Fibroblast of lung (primary cell): ENCODE results near the gene CMIP. TPM values are rescaled to one million over a fixed set of nuclear protein-coding genes. Genes with fewer than 3 reads are reported as not detected.

Source experiments
- DNase-seq, 2 donors: peaks; one replicate each; pipeline versions ENCODE4 v3.0.0 to v3.0.0-alpha.2; 2010; ENCODE audit warnings: low read depth in 2 of 2
- H2AFZ ChIP-seq: 2 replicates; pipeline ENCODE4 v1.5.1; 2012; ENCODE audit warnings: low read length, control low read depth, inconsistent platforms
- H3K27ac ChIP-seq: 2 replicates; pipeline ENCODE4 v1.5.1; 2011; ENCODE audit warnings: low read length, control low read depth; ENCODE audit not compliant: insufficient read depth
- H3K27me3 ChIP-seq: 2 replicates; pipeline ENCODE4 v1.5.1; 2011; ENCODE audit warnings: mild to moderate bottlenecking, low read length; ENCODE audit not compliant: control insufficient read depth, insufficient read depth
- H3K36me3 ChIP-seq: 2 replicates; pipeline ENCODE4 v1.5.1; 2011; ENCODE audit warnings: low read length; ENCODE audit not compliant: control insufficient read depth, insufficient read depth
- H3K4me1 ChIP-seq: 2 replicates; pipeline ENCODE4 v1.5.1; 2011; ENCODE audit warnings: low read length; ENCODE audit not compliant: control insufficient read depth, insufficient read depth; ENCODE audit errors: extremely low read depth
- H3K4me2 ChIP-seq: 2 replicates; pipeline ENCODE4 v1.5.1; 2011; ENCODE audit warnings: low read length, control low read depth; ENCODE audit not compliant: insufficient read depth; ENCODE audit errors: extremely low read depth
- H3K4me3 ChIP-seq, 4 experiments: fragments of 200-600 bp in 1 of 4; sonication (generic) in 1 of 4; replicated peaks in 1 of 4; 2 replicates each; pipeline ENCODE4 v1.5.1; 2011 to 2016; ENCODE audit warnings: low read length in 4 of 4, low read depth in 3 of 4, mild to moderate bottlenecking in 3 of 4, control low read depth in 2 of 4, inconsistent platforms in 1 of 4, mixed read lengths in 1 of 4; ENCODE audit not compliant: insufficient read depth in 1 of 4; ENCODE audit errors: control extremely low read depth in 1 of 4
- H3K79me2 ChIP-seq: 2 replicates; pipeline ENCODE4 v1.5.1; 2012; ENCODE audit warnings: mild to moderate bottlenecking, low read length, inconsistent platforms; ENCODE audit not compliant: control insufficient read depth, insufficient read depth
- H3K9ac ChIP-seq: 2 replicates; pipeline ENCODE4 v1.5.1; 2011; ENCODE audit warnings: mild to moderate bottlenecking, low read length, control low read depth; ENCODE audit not compliant: insufficient read depth
- H3K9me3 ChIP-seq: 2 replicates; pipeline ENCODE4 v1.5.1; 2012; ENCODE audit warnings: low read depth, low read length; ENCODE audit not compliant: control insufficient read depth, insufficient read depth
- H4K20me1 ChIP-seq: 2 replicates; pipeline ENCODE4 v1.5.1; 2011; ENCODE audit warnings: low read length; ENCODE audit not compliant: control insufficient read depth, insufficient read depth; ENCODE audit errors: extremely low read depth
- EZH2 ChIP-seq: IDR thresholded peaks from 2 replicates; pipeline ENCODE4 v1.5.1; 2012; ENCODE audit warnings: low read length, control low read depth, mild to moderate bottlenecking; ENCODE audit errors: missing control alignments
- polyA plus RNA-seq, 2 donors: library from polyadenylated mRNA; depleted of rRNA in 1 of 2; stranded (reverse) in 1 of 2; unstranded in 1 of 2; fragments of >200 nt; gene quantifications; 2 replicates each; pipeline ENCODE4 v1.2.1, GENCODE V29; 2011 to 2012; ENCODE audit warnings: missing spikeins in 1 of 2
- total RNA-seq: library from RNA; depleted of rRNA; stranded (reverse); fragments of >200 nt; gene quantifications from 2 replicates; pipeline ENCODE4 v1.2.1, GENCODE V29; 2014
- TF ChIP-seq, protein P1 (sequence below), 2 donors: IDR thresholded peaks in 1 of 2; conservative IDR thresholded peaks in 1 of 2; 1 replicate in 1 of 2; 2 replicates in 1 of 2; pipeline ENCODE4 v1.5.1; 2011 to 2012; ENCODE audit warnings: low read length in 2 of 2, control low read depth in 1 of 2, inconsistent platforms in 1 of 2, low read depth in 1 of 2, mild to moderate bottlenecking in 1 of 2

CMIP gene
- total and polyA plus RNA-seq, 2 donors (not counting 1 experiment from before 2014, with no cell fraction given): 1.9 to 5.1 TPM

DNA sequence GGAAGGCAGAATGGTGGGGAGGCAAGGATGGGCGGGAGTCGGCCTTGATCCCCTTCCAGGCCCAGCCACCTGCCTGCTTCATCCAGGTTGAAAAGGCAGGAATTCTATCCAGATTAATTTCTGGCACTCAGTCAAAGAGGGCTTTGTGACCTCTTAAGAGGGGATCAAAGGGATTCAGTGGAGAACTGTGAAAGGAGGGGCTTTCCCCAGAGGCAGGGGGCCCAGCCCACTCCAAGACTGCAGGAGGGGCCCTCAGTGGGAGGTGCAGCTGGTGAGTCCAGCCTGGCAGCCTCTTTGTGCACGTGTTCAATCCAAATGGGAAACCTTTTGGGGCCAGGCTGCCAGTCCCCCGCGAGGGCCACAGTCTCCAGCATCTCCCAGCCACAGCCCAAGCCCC lies 186.0 kb downstream of the CMIP start:
- Histone ChIP-seq H3K4me3 (no peak overlapping the region), H3K4me1 (peaks cover 4% of the 10 kb centered on the region), H3K9me3 (no peaks in the 10 kb centered on the region), H3K4me2 (no peak overlapping the region), H2AFZ (no peak overlapping the region), H3K9ac (no peak overlapping the region), H3K27me3 (no peaks in the 10 kb centered on the region), H4K20me1 (no peaks in the 10 kb centered on the region), H3K27ac (no peak overlapping the region), H3K36me3 (no peaks in the 10 kb centered on the region), H3K79me2 (no peaks in the 10 kb centered on the region)
- no peak for DNase-seq
- TF ChIP-seq, protein P1, sequence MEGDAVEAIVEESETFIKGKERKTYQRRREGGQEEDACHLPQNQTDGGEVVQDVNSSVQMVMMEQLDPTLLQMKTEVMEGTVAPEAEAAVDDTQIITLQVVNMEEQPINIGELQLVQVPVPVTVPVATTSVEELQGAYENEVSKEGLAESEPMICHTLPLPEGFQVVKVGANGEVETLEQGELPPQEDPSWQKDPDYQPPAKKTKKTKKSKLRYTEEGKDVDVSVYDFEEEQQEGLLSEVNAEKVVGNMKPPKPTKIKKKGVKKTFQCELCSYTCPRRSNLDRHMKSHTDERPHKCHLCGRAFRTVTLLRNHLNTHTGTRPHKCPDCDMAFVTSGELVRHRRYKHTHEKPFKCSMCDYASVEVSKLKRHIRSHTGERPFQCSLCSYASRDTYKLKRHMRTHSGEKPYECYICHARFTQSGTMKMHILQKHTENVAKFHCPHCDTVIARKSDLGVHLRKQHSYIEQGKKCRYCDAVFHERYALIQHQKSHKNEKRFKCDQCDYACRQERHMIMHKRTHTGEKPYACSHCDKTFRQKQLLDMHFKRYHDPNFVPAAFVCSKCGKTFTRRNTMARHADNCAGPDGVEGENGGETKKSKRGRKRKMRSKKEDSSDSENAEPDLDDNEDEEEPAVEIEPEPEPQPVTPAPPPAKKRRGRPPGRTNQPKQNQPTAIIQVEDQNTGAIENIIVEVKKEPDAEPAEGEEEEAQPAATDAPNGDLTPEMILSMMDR (conservative IDR thresholded peaks at IDR 0.05 in 1 of 2, IDR thresholded peaks at IDR 0.05 in 1 of 2; ENCODE audit: low read depth in 1 of 2, low read length in 2 of 2): no peak

DNA sequence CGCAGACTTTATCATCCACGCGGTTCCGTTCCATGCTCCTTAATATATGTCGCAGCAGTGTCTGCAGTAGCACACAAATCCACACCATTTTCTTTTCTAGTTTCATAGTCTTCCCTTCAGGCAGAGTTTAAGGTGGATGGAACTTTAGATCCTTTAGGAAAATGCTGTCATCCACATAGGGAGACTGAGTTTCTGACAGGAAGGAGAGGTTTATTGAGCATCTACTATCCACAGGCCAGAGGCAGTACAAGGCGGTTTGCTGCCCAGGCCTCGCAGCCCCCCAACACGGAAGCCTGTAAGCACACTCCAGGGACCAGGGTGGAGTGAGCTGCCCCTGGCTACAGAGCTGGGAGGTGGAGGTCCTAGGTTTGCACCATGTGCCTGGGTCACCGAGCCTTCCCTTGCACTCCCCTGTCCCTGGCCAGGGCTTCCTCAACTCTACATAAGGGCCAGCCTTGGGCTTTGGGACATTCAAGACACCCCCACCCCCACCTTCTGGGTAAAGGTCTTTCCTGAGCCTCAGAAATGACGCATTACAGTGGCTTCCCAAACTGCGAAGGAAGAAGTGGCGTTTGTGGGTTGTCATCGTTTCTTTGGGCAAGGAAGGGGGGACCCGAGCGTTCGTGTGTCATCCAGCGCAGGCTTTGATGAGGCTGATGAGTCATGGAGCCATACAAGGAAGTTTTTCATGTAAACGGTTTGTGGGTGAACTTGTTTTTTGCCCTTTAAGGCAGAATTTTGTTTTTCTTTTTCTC lies 188.0 kb downstream of the CMIP start:
- H4K20me1 ChIP-seq: no peaks in the 10 kb centered on the region
- H3K9me3 ChIP-seq: no peaks in the 10 kb centered on the region
- no peaks in the 10 kb centered on the region for H3K36me3 ChIP-seq
- no peak overlapping the region for H3K4me3 ChIP-seq
- DNase-seq: peak; percentile 89 to 95
- no peak for TF ChIP-seq EZH2
- TF ChIP-seq, protein P1 (conservative IDR thresholded peaks at IDR 0.05 in 1 of 2, IDR thresholded peaks at IDR 0.05 in 1 of 2; ENCODE audit: low read depth in 1 of 2, low read length in 2 of 2): no peak
- H3K79me2 ChIP-seq: no peaks in the 10 kb centered on the region
- no peak overlapping the region for H3K9ac ChIP-seq
- H3K4me1 ChIP-seq: peaks cover 4% of the 10 kb centered on the region
- no peak overlapping the region for H2AFZ ChIP-seq
- H3K27me3 ChIP-seq: no peaks in the 10 kb centered on the region
- no peak overlapping the region for H3K4me2 ChIP-seq
- H3K27ac ChIP-seq: no peak overlapping the region

DNA sequence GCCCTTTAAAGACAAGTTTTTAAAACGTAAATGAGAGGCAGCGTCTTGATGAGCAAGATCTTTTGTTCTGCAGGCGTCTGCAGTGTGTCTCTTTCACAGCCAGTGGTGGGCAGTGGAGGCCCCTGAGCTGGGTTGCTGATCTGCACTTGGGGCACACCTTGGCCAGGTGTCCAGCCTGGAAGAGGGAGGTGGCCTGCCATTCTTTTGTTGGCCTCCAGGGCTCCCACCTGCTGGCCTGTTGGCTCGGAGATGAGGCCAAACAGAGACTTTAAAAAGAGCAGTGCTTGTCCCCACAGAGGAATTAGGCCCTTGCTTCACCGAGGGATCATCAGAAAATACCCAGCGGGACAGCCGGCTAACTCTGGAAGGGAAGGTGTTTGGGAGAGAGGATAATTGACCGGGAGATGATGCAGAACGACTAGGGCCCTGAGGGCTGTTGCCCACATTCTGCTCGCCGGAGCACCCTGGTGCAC lies 188.6 kb downstream of the CMIP start:
- TF ChIP-seq, protein P1 (conservative IDR thresholded peaks at IDR 0.05 in 1 of 2, IDR thresholded peaks at IDR 0.05 in 1 of 2; ENCODE audit: low read depth in 1 of 2, low read length in 2 of 2): peak in 1 of 2 donors; percentile 4
- TF ChIP-seq EZH2: no peak
- no peak overlapping the region for H3K9ac ChIP-seq
- no peak overlapping the region for H3K4me2 ChIP-seq
- H3K27ac ChIP-seq: no peak overlapping the region
- no peaks in the 10 kb centered on the region for H3K36me3 ChIP-seq
- DNase-seq: no peak
- no peaks in the 10 kb centered on the region for H3K27me3 ChIP-seq
- no peaks in the 10 kb centered on the region for H3K79me2 ChIP-seq
- peaks cover 4% of the 10 kb centered on the region for H3K4me1 ChIP-seq
- no peaks in the 10 kb centered on the region for H4K20me1 ChIP-seq
- no peak overlapping the region for H2AFZ ChIP-seq
- H3K9me3 ChIP-seq: no peaks in the 10 kb centered on the region
- H3K4me3 ChIP-seq: no peak overlapping the region
